Lower leg skin (tissue), 4 donors: ENCODE measurements around the gene CACNA1A. TPM values are rescaled to one million over a fixed set of nuclear protein-coding genes. Genes with fewer than 3 reads are reported as not detected.

ENCODE experiments used
- DNase-seq, 2 donors: peaks; one replicate each; pipeline ENCODE4 v3.0.0-alpha.2; 2019; ENCODE audit warnings: low spot score in 2 of 2
- H3K4me3 ChIP-seq: fragments of 200-600 bp; sonication (generic); 2 replicates; pipeline ENCODE4 v1.5.1; 2017; ENCODE audit warnings: mild to moderate bottlenecking, low read depth; ENCODE audit not compliant: poor library complexity, severe bottlenecking
- CTCF ChIP-seq, 3 donors: fragments of 450-650 bp; IDR thresholded peaks; one replicate each; pipeline ENCODE4 v1.5.1; 2016; ENCODE audit warnings: antibody characterized with exemption in 3 of 3, mild to moderate bottlenecking in 3 of 3, moderate library complexity in 2 of 3
- POLR2A ChIP-seq, 2 donors: fragments of 450-650 bp; IDR thresholded peaks; one replicate each; pipeline ENCODE4 v1.6.1; 2016 to 2017; ENCODE audit warnings: antibody characterized with exemption in 2 of 2, mild to moderate bottlenecking in 1 of 2, moderate library complexity in 1 of 2
- WGBS, 2 donors: methylation state at CpG; one replicate each; pipeline ENCODE4 v1.1.5; 2018; 5-methylcytosine and 5-hydroxymethylcytosine counted together
- intact Hi-C: fragments of 100-400 bp; cut with DNase I; formaldehyde crosslinking; loops from one replicate; pipeline ENCODE4 v1.15.0; 2023; ENCODE audit warnings: low total_unique reads
- total RNA-seq, 4 donors: library from RNA; depleted of rRNA; stranded (reverse); fragments of >200 nt; gene quantifications; one replicate each; pipeline ENCODE4 v1.1.0, GENCODE V29; 2016

CACNA1A gene
- total RNA-seq, 4 donors from 2014 or later = 0.16 to 0.46 (median 0.22) TPM; not detected in 1

- TF ChIP-seq POLR2A (IDR thresholded peaks at IDR 0.05) = no peak
- TF ChIP-seq CTCF (IDR thresholded peaks at IDR 0.05) = no peak
- H3K4me3 ChIP-seq = no peak overlapping the region
- intact Hi-C loops = no loop called here
- no peak for DNase-seq
Observed at GRCh38 chr19:13475044-13475443, 31.2 kb downstream of the CACNA1A start.

GRCh38 chr19:13466697-13467096 is 39.6 kb downstream of the CACNA1A start:
- intact Hi-C loops = no loop called here
- H3K4me3 ChIP-seq = no peak overlapping the region
- DNase-seq = no peak
- WGBS, 2 donors = 80 to 84% methylated on average over 5 of the region's 5 CpGs
- TF ChIP-seq CTCF (IDR thresholded peaks at IDR 0.05) (no peak), POLR2A (IDR thresholded peaks at IDR 0.05) (no peak)

- DNase-seq = no peak
- no peak overlapping the region for H3K4me3 ChIP-seq
- intact Hi-C loops = no loop called here
- WGBS, 2 donors = 20 to 22% methylated on average over 6 of the region's 6 CpGs
- TF ChIP-seq POLR2A (IDR thresholded peaks at IDR 0.05) = no peak
- TF ChIP-seq CTCF (IDR thresholded peaks at IDR 0.05) = no peak
Observed at GRCh38 chr19:13463296-13463695, 43.0 kb downstream of the CACNA1A start.

GRCh38 chr19:13461536-13461935 is 44.7 kb downstream of the CACNA1A start:
- intact Hi-C loops = no loop called here
- 77 to 81% methylated on average over 12 of the region's 12 CpGs for WGBS, 2 donors
- no peak for DNase-seq
- no peak overlapping the region for H3K4me3 ChIP-seq
- no peak for TF ChIP-seq CTCF (IDR thresholded peaks at IDR 0.05)
- TF ChIP-seq POLR2A (IDR thresholded peaks at IDR 0.05) = no peak

GRCh38 chr19:13460045-13460444 is 46.2 kb downstream of the CACNA1A start:
- intact Hi-C loops = no loop called here
- WGBS, 2 donors = 22 to 26% methylated on average over 7 of the region's 7 CpGs
- no peak for DNase-seq
- H3K4me3 ChIP-seq = no peak overlapping the region
- TF ChIP-seq CTCF (IDR thresholded peaks at IDR 0.05) = no peak
- no peak for TF ChIP-seq POLR2A (IDR thresholded peaks at IDR 0.05)

GRCh38 chr19:13459351-13459750 is 46.9 kb downstream of the CACNA1A start:
- WGBS, 2 donors = 37 to 45% methylated on average over 10 of the region's 10 CpGs
- no peak for DNase-seq
- intact Hi-C loops = no loop called here

More at GRCh38 chr19:13459351-13459750, 46.9 kb downstream of the CACNA1A start:
- TF ChIP-seq CTCF (IDR thresholded peaks at IDR 0.05) = no peak
- no peak for TF ChIP-seq POLR2A (IDR thresholded peaks at IDR 0.05)
- no peak overlapping the region for H3K4me3 ChIP-seq
